ENCODE measurements around the gene SLC16A12. TPM values are rescaled to one million over a fixed set of nuclear protein-coding genes. Genes with fewer than 3 reads are reported as not detected.

The SLC16A12 gene
- total and polyA plus RNA-seq, 2 of the 8 experiments (the other 6 are each of a cell fraction or from before 2014, with no cell fraction given): 1.6 to 1.9 TPM

- H3K9me3 ChIP-seq (ENCODE audit: insufficient read depth in 2 of 2, low read depth in 1 of 2, low read length in 1 of 2): no peaks in the 10 kb centered on the region
- no peak overlapping the region for H2BK5ac ChIP-seq (ENCODE audit: low read depth, low read length)
- H3K23ac ChIP-seq (ENCODE audit: insufficient read length): no peak overlapping the region
- ChIA-PET POLR2A (ENCODE audit: partially characterized antibody) (no interaction called here), CTCF (ENCODE audit: partially characterized antibody) (interaction anchor here (0.7 to 2.7 kb wide), 4 partner anchors 24 to 51 kb away, joined by 3 to 8 read pairs (median 3); no protein-coding TSS in a partner anchor)
- no peak overlapping the region for H2AK5ac ChIP-seq (ENCODE audit: low read depth, low read length)
- FAIRE-seq (no peak), DNase-seq (ENCODE audit: low read depth in 1 of 2, low spot score in 2 of 2) (no peak)
- H3K36me3 ChIP-seq (ENCODE audit: control insufficient read depth in 2 of 4, insufficient read depth in 4 of 4, low read length in 3 of 4): no peaks in the 10 kb centered on the region
- no peaks in the 10 kb centered on the region for H3K27me3 ChIP-seq (replicated peaks in 1 of 4; ENCODE audit: control insufficient read depth in 3 of 4, extremely low read depth in 1 of 4, insufficient read depth in 3 of 4, low read length in 3 of 4)
- H3K79me1 ChIP-seq (ENCODE audit: low read depth, low read length): no peaks in the 10 kb centered on the region
- H2BK20ac ChIP-seq (ENCODE audit: low read length): no peak overlapping the region; the same call in 1 of the 2 replicates
- no peaks in the 10 kb centered on the region; the same call in 1 of the 2 replicates for H3K23me2 ChIP-seq (ENCODE audit: low read depth, low read length)
- H3K79me2 ChIP-seq (ENCODE audit: control insufficient read depth in 1 of 2, insufficient read depth in 2 of 2, low read length in 2 of 2): no peaks in the 10 kb centered on the region
- H4K20me1 ChIP-seq (replicated peaks in 1 of 2; ENCODE audit: control insufficient read depth in 1 of 2, insufficient read depth in 2 of 2, low read length in 2 of 2): no peaks in the 10 kb centered on the region
- WGBS, 2 experiments (ENCODE audit: extremely low coverage in 1 of 2, insufficient coverage in 1 of 2, insufficient read length in 1 of 2, insufficient replicate concordance in 2 of 2, low coverage in 1 of 2, low lambda C conversion rate in 2 of 2, missing lambda C conversion rate in 1 of 2): 95% methylated on average over 3 of the region's 3 CpGs; no CpG with 5 or more reads in 1 of the 2 experiments
- no peak overlapping the region; the same call in 1 of the 2 replicates for H4K8ac ChIP-seq (ENCODE audit: extremely low read depth, insufficient read depth, low read length)
- no peak overlapping the region for H3K4ac ChIP-seq (replicated peaks; ENCODE audit: insufficient read length, low read depth, low read length)
- H3K14ac ChIP-seq (ENCODE audit: insufficient read length): no peak overlapping the region
- no peak for TF ChIP-seq BRCA1 (IDR thresholded peaks at IDR 0.05; ENCODE audit: low read depth, low read length)
- no peak for TF ChIP-seq BACH1 (IDR thresholded peaks at IDR 0.05; ENCODE audit: low read length)
- TF ChIP-seq TAF7 (optimal IDR thresholded peaks at IDR 0.05; ENCODE audit: borderline replicate concordance, low read depth, low read length): no peak
- no peak for TF ChIP-seq SIRT6 (IDR thresholded peaks at IDR 0.05; ENCODE audit: low read length)
- TF ChIP-seq SIN3A (conservative IDR thresholded peaks at IDR 0.05 in 1 of 2, IDR thresholded peaks at IDR 0.05 in 1 of 2; ENCODE audit: low read depth in 1 of 2, low read length in 2 of 2): no peak
- TF ChIP-seq FOSL1 (IDR thresholded peaks at IDR 0.05; ENCODE audit: insufficient read depth, low read depth, low read length): no peak
- no peak for TF ChIP-seq SP1 (IDR thresholded peaks at IDR 0.05; ENCODE audit: low read depth, low read length)
- H3K4me3 ChIP-seq (ENCODE audit: extremely low read depth in 1 of 4, insufficient read depth in 2 of 4, low read depth in 3 of 4, low read length in 4 of 4): no peak overlapping the region
- no peak overlapping the region for H2BK15ac ChIP-seq (ENCODE audit: low read length)
- H3K27ac ChIP-seq (ENCODE audit: low read depth, low read length): no peak overlapping the region
- peak overlapping the region; percentile 69; the same call in 1 of the 2 replicates for H2BK12ac ChIP-seq (ENCODE audit: low read depth, low read length)
- no peak overlapping the region for H3K9ac ChIP-seq (replicated peaks in 1 of 4; ENCODE audit: extremely low read depth in 1 of 4, low read depth in 3 of 4, low read length in 3 of 4)
- H2AFZ ChIP-seq (ENCODE audit: low read length): no peak overlapping the region
- no peak overlapping the region for H4K91ac ChIP-seq (replicated peaks; ENCODE audit: insufficient read length, low read length)
- no peak overlapping the region for H2BK120ac ChIP-seq (replicated peaks; ENCODE audit: low read depth, low read length)
- H4K5ac ChIP-seq (ENCODE audit: insufficient read length, low read depth, low read length): no peak overlapping the region
- H3K18ac ChIP-seq (ENCODE audit: extremely low read depth, low read length): no peak overlapping the region
- no peak overlapping the region for H3K56ac ChIP-seq (replicated peaks; ENCODE audit: insufficient read length, low read depth, low read length)
- H3K4me1 ChIP-seq (replicated peaks in 1 of 4; ENCODE audit: control insufficient read depth in 3 of 4, insufficient read depth in 4 of 4, low read length in 3 of 4): peaks cover 0 to 7% (median 1%) of the 10 kb centered on the region in 4 experiments; a peak in 2 of 7 replicates
- no peak overlapping the region for H3K4me2 ChIP-seq (ENCODE audit: insufficient read depth in 1 of 2, low read depth in 2 of 2, low read length in 2 of 2)
These were observed 17.3 kb downstream of the SLC16A12 start for GRCh38 chr10:89518108-89518507.

Measured in H1 (cell line).